ENCODE measurements around the gene SYN1.

DNA sequence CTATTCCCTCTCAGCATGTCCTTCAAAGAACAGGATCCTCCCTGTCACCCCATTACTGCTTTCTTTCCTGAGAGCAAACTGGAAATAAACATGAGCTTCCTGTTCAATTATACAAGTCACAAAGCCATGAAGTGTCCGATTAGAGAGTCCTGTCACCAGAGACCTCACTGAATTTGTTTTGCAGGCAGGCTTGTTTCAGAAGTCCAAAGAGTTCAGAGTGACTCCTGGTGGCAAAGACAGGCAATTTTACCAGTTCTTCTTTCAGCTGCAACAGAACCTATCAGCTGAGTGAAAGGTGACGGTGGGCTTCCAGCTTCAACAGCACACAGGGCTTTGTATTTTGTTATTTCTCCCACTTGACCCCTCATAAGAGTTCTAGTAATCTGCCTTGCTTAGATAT is 24.3 kb upstream of the SYN1 start:
- TF ChIP-seq CTCF (conservative IDR thresholded peaks at IDR 0.05 in 1 of 2, IDR thresholded peaks at IDR 0.05 in 1 of 2; ENCODE audit: extremely low read depth in 1 of 2, insufficient read depth in 1 of 2, low read depth in 1 of 2, low read length in 2 of 2) (peak; percentile 18 to 24), EZH2 (IDR thresholded peaks at IDR 0.05; ENCODE audit: borderline replicate concordance, low read length) (no peak)

All from mammary epithelial cell (primary cell).